NCI-H2171 treated with DMSO at 0.1 percent for 48 hours (cell line): ENCODE data around the gene CYP24A1.

ENCODE experiments used
- DNase-seq: peaks from one replicate; lab custom pipeline; 2025; lab: John Stamatoyannopoulos, UW

CYP24A1 gene

GRCh38 chr20:54173653-54174456 is at the start of gene CYP24A1:
CYP24A1 (minus strand) TSS chr20:54173986; CDS start chr20:54173579, 407 bp downstream.
- DNase-seq, result no peak

GRCh38 chr20:54223285-54223684 is 49.5 kb upstream of the CYP24A1 start:
- no peak for DNase-seq

GRCh38 chr20:54221996-54222890 is 48.5 kb upstream of the CYP24A1 start:
- no peak for DNase-seq

GRCh38 chr20:54221353-54221752 is 47.6 kb upstream of the CYP24A1 start:
- DNase-seq, result peak; percentile 5

DNA sequence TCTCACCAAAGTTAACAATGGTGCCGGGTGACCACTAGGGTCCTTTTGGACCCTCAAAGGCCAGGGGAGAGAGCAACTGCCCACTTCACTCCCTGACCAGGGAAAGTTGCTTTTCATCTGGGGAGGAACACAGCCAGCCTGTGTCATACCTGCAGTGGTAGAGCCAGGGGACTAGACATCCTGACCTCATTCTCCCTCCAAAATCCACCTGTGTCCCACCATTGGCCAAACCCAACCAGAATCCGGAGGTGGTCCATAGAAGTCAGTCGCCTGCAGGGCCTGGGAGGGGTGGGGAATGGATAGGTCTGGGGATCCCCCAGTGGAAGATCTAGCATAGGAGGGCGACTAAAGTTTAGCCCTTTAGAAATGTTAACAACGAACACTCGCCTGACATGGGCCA is 46.9 kb upstream of the CYP24A1 start:
- DNase-seq, result no peak

DNA sequence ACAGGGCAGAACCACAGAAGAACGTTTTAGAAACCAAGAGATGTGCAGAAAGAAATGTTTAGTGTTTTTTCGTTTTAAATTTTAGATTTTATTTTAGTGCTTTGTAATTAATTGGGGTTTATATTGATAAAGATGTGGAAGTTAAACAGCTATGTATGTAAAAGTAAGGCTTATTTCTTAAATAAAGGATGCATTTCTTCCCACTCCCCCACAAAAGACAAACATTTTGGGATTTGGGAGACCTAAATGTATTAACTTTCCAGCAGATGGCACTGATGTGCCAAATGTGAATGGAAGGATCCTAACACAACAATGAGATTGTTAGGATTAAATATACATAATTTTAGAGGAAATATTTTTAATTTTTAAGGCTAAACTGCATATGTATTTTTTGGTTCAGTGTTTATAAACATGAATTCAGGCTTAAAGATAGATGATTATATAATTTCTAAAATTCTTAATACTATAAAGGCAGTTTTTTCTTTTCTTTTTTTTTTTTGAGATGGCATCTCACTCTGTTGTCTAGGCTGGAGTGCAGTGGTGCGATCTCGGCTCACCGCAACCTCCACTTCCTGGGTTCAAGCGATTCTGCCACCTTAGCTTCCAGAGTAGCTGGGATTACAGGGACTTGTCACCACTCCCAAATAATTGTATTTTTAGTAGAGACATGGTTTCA is 46.1 kb upstream of the CYP24A1 start:
- DNase-seq, result peak; percentile 63

DNA sequence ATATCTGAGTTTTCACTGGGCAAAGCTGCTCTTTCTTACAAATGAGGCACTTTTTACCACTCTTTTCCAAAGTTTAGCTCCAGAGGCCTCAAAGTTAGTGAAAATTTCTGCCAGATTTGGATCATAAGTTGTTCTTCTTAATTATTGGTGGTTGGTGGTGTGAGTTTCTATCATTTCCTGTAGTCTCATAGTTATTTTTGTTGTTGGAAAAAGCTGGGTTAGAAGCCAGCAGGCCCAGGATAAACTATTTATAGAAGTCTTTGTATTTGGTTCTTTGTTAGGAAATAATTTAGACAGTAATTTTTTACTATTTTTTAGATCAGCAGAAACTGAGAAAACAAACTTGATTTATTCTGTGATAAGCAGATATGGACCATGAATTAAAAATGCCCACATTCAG is 44.7 kb upstream of the CYP24A1 start:
- no peak for DNase-seq

DNA sequence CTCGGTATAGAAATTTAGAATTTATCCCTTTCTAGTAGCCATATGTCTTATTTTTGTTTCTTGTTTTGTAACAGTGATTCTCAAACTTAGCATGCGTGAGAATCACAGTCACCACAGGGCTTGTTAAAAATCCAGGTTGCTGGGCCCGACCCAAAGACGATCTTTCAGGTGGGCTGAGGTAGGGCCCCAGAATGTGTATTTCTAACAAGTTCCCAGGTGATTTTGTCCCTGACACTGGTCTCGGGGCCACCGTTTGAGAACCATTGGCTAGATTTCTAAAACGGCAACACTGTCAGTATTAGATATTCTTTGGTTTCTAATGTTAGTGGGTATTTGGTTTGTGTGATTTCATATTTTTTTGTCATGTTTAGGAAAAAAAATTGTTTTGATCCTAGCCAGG is 44.0 kb upstream of the CYP24A1 start:
- DNase-seq, result no peak

DNA sequence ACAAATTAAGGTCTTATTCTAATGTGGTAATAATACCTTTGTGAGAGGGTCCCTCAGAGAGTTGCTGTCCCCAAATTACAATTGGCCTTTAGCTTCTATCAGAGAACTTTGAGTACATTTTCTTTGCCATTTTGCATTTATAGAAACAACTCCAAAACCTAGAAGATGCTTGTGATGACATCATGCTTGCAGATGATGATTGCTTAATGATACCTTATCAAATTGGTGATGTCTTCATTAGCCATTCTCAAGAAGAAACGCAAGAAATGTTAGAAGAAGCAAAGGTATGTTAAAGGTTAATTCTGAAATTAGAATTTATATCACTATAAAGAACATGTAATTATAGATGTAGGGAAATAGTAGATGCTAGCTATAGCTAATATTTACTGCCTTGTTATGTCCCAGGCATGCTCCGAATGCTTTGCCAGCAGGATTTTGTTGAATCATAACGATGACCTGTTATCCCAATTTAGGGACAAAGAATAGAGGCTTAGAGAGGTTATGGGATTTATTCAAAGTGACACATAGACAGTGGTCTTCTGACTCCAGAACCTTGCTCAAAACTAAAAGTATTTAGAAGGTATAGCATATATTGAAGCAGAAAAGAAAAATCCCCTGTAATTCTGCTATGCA is 41.5 kb upstream of the CYP24A1 start:
- DNase-seq, result no peak

GRCh38 chr20:54214566-54214965 is 40.8 kb upstream of the CYP24A1 start:
- no peak for DNase-seq

- no peak for DNase-seq
Observed at GRCh38 chr20:54212871-54213270, 39.1 kb upstream of the CYP24A1 start.

- no peak for DNase-seq
Observed at GRCh38 chr20:54212226-54212625, 38.4 kb upstream of the CYP24A1 start.

- no peak for DNase-seq
Observed at GRCh38 chr20:54209216-54209813, 35.5 kb upstream of the CYP24A1 start.

DNA sequence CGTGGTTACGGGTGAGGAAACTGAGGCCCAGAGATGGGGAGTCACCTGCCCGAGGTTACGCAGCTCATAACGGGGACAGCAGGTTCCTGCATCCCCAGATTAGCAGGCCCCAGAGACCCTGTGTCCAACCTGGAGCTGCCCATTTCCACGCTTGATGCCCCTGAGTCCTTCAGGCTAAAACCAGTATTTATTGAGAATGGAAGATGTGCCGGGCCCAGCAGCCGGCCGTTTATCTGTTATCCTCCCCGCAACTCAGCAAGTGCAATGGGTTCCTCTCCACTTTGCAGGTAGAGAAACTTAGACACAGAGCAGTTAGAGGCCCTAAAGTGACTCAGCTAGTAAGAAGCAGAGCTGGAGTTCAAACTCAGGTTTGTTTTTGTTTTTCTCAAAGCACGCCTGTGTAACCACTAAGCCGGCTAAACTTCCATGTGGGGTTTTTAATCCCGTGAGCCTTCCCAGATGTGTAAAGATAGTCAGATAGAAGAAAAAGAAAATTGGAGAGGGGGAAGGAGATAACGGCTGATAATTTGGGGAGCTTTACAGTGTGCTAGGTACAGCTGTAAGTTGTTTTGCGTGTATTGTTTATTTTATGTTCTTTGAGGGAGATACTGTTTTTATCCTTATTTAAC is 34.9 kb upstream of the CYP24A1 start:
- peak; percentile 60 for DNase-seq

DNA sequence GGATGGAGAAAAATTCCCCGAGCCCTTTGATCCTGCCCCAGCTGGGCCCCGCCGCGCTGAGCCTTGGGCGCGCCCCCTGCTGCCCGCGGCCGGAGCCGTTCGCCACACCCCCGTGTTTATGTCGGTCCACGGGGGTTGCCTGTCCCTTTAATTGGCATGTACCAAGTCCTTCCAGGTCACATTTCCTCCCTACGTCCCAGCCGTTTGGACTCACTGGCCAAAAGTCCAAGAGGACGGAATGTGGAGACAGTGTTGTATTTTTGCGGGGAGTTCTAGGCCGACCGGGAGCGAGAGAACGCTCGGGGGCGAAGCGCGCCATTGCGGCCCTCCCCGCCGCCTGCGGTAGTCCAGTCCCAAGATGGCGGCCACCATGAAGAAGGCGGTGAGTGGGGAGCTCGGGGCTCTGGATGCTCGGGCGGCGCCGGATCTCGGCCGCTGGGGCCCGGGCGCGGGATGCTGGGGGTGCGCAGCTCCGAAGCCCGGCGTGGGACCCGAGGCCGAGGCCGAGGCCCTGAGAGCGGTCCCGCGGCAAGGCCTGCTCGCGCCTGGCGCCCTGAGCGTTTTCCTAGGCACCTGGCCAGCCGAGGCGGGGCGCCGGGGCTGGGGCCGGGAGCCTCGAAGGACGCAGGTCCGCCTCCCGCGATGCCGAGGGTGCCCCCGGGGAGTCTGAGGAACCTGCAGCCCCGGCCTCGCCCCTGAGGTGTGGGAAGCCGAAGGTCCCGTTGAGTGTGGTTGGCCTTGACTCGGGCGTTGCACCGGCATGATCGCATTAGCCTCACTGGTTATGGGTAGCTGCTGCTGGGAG is 34.2 kb upstream of the CYP24A1 start, which contains the start of gene PFDN4:
PFDN4 (plus strand) TSS at position 345 of the 805 bp plus-strand sequence; CDS start at position 359, 14 bp downstream.
- DNase-seq, result peak; percentile 87

DNA sequence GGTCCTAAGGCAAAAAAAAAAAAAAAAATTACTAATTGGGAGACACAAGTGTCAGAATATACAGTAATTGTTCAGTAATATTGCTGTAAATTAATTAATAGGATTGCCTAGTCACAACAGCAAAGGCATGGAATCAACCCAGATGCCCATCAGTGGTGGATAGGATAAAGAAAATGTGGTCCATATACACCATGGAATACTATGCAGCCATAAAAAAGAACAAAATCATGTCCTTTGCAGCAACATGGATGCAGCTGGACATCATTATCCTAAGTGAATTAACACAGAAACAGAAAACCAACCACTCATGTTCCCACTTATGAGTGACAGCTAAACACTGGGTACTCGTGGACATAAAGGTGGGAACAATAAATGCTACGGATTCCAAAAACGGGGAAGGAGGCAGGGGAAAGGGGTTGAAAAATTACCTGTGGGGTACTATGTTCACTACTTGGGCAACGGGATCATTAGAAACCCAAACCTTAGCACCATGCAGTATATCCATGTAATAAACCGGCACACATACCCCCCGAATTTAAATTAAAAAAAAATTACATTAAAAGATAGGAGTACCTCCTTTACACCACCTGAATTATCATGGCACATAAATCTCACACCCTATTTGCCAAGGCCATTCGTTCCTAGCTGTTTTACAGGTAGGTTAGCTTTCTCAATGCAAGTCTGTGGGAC is 33.4 kb upstream of the CYP24A1 start:
- DNase-seq, result no peak

DNA sequence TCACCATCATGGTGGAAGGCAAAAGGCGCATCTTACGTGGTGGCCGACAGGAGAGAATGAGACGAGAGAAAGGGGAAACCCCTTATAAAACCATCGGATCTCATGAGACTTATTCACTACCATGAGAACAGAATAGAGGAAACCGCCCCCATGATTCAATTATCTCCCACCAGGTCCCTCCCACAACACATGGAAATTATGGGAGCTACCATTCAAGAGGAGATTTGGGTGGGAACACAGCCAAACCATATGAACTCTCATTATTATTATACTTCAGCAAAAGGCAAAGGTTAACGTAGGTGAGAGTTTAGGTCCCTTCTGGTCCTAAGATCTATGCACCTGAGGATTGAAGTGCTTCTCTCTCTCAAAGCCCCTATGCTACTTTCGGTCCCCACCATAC is 31.7 kb upstream of the CYP24A1 start:
- no peak for DNase-seq

GRCh38 chr20:54204481-54204880 is 30.7 kb upstream of the CYP24A1 start:
- no peak for DNase-seq

DNA sequence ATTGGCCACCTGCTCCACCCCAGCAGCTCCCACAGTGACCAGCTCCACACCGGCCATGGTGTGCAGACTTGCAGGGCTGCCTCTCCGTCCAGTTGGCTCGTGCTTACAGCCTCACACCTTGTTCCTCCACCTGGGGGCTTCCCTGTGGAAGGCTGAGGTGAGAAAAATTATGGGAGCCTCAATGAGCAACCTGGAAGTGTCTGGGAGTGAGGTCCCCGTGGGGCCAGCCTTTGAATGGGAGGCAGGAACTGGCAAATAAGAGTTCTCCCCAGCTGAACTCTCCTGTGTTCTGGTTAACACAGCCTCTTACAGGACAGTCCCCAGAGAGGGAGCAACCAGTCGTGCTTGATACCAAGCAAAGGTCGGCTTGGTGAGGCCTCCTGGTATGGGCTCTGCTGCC is 30.3 kb upstream of the CYP24A1 start:
- no peak for DNase-seq

- DNase-seq, result no peak
Observed at GRCh38 chr20:54203281-54203680, 29.5 kb upstream of the CYP24A1 start.
